ENCODE measurements around the gene UNC13A.
A peak's percentile ranks its signal among the peaks of the same experiment; 100 is the strongest.

UNC13A gene

GRCh38 chr19:17584132-17584531 is 104.0 kb downstream of the UNC13A start:
- TF ChIP-seq CTCF (IDR thresholded peaks at IDR 0.05) (no peak), ZFX (IDR thresholded peaks at IDR 0.05; ENCODE audit: borderline replicate concordance) (no peak)
- H3K27ac ChIP-seq, result no peak overlapping the region

GRCh38 chr19:17582613-17583012 is 105.5 kb downstream of the UNC13A start:
- H3K27ac ChIP-seq, result no peak overlapping the region
- TF ChIP-seq CTCF (IDR thresholded peaks at IDR 0.05) (no peak), ZFX (IDR thresholded peaks at IDR 0.05; ENCODE audit: borderline replicate concordance) (no peak)

GRCh38 chr19:17581211-17581874 is 106.8 kb downstream of the UNC13A start:
- no peak overlapping the region for H3K27ac ChIP-seq
- no peak for TF ChIP-seq ZFX (IDR thresholded peaks at IDR 0.05; ENCODE audit: borderline replicate concordance)
- TF ChIP-seq CTCF (IDR thresholded peaks at IDR 0.05), result no peak

- TF ChIP-seq CTCF (IDR thresholded peaks at IDR 0.05), result no peak
- no peak for TF ChIP-seq ZFX (IDR thresholded peaks at IDR 0.05; ENCODE audit: borderline replicate concordance)
- peak overlapping the region; percentile 69 for H3K27ac ChIP-seq
Measured at GRCh38 chr19:17580470-17581144, 107.5 kb downstream of the UNC13A start.

- peak overlapping the region; percentile 69 for H3K27ac ChIP-seq
- TF ChIP-seq ZFX (IDR thresholded peaks at IDR 0.05; ENCODE audit: borderline replicate concordance), result no peak
- no peak for TF ChIP-seq CTCF (IDR thresholded peaks at IDR 0.05)
Measured at GRCh38 chr19:17579661-17580244, 108.4 kb downstream of the UNC13A start.

GRCh38 chr19:17577457-17578097 is 110.6 kb downstream of the UNC13A start:
- no peak for TF ChIP-seq ZFX (IDR thresholded peaks at IDR 0.05; ENCODE audit: borderline replicate concordance)
- TF ChIP-seq CTCF (IDR thresholded peaks at IDR 0.05), result no peak
- peak overlapping the region; percentile 43 for H3K27ac ChIP-seq

All from 22Rv1 (cell line).